SK-N-MC (cell line): Measurements from ENCODE around the gene S1PR4.
"Not testable (repeated sequence)": the region's sequence is repeated elsewhere in the genome, so short reads cannot be mapped to it uniquely, and the experiment has no call there.

Experiments
- DNase-seq: peaks from one replicate; pipeline ENCODE4 v3.0.0-alpha.2; 2011; ENCODE audit warnings: low read depth, low spot score
- H3K27ac ChIP-seq: fragments of 200-600 bp; sonication (generic); 2 replicates; pipeline ENCODE4 v1.5.1; 2016; ENCODE audit warnings: mixed run types
- H3K36me3 ChIP-seq: fragments of 200-600 bp; sonication (generic); 2 replicates; pipeline ENCODE4 v1.6.1; 2017; ENCODE audit warnings: antibody characterized with exemption, low read length, mixed read lengths; ENCODE audit not compliant: insufficient read depth
- H3K4me3 ChIP-seq: fragments of 200-600 bp; sonication (generic); 2 replicates; pipeline ENCODE4 v1.5.1; 2016
- H3K9ac ChIP-seq: fragments of 200-600 bp; sonication (generic); 2 replicates; pipeline ENCODE4 v1.8.0; 2017; ENCODE audit warnings: mixed run types, mixed read lengths; ENCODE audit not compliant: insufficient read length
- H3K9me3 ChIP-seq: fragments of 200-600 bp; sonication (generic); 2 replicates; pipeline ENCODE4 v1.6.1; 2017; ENCODE audit warnings: low read depth, mild to moderate bottlenecking, antibody characterized with exemption, low read length, moderate library complexity, mixed read lengths
- EZH2 ChIP-seq: fragments of 200-600 bp; sonication (generic); IDR thresholded peaks from one replicate; pipeline ENCODE4 v1.6.1; 2017; ENCODE audit warnings: antibody characterized with exemption
- FOXP2 ChIP-seq: optimal IDR thresholded peaks from 2 replicates; pipeline ENCODE3; 2011; ENCODE audit warnings: mild to moderate bottlenecking, moderate library complexity; ENCODE audit not compliant: insufficient read depth; ENCODE audit errors: extremely low read length, control extremely low read depth
- POLR2AphosphoS5 ChIP-seq: IDR thresholded peaks from 2 replicates; pipeline ENCODE4 v1.6.1; 2012; ENCODE audit warnings: mild to moderate bottlenecking, low read depth, low read length, borderline replicate concordance

The S1PR4 gene

DNA sequence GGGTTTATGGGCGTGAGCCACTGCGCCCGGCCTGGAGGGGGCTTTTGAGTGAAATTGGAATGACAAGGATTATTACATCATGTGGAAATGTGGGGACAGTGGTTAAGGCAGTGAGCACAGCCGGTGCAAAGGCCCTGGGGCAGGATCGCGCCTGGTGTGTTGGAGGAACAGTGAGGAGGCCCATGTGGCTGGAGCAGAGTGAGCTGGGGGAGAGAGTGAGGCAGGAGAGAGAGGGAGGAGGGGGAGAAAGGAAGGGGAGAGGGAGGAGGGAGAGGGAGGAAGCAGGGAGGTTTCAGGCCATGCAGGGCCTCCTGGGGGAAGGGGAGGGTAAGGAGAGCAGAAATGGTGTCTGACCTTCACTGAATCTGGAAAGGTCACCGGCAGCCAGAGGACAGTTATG, 34.6 kb downstream of the S1PR4 start:
- H3K9me3 ChIP-seq, result no peaks in the 10 kb centered on the region
- no peak overlapping the region for H3K9ac ChIP-seq
- no peak for TF ChIP-seq FOXP2
- no peak overlapping the region for H3K27ac ChIP-seq
- no peak overlapping the region for H3K4me3 ChIP-seq
- H3K36me3 ChIP-seq, result peaks cover under 1% of the 10 kb centered on the region; the same call in 1 of the 2 replicates
- no peak for DNase-seq

DNA sequence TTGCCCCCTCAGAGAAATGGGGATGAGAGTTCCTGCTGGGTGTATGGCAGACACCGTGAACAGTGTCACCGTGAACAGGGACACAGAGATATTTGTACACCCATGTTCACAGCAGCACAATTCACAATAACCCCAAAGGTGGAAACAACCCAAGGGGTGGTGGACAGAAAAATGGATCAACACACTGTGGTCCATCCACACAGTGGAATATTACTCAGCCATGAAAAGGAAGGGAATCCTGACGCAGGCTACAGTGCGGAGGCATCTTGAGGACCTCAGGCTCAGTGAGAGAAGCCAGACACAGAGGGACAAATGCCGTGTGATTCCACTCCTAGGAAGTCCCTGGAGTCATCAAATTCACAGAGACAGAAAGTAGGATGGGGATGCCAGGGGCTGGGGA, 38.3 kb downstream of the S1PR4 start:
- no peak overlapping the region for H3K4me3 ChIP-seq
- H3K9ac ChIP-seq, result no peak overlapping the region
- H3K36me3 ChIP-seq, result no peaks in the 10 kb centered on the region
- no peak for DNase-seq
- no peak overlapping the region for H3K27ac ChIP-seq
- TF ChIP-seq EZH2 (no peak), POLR2AphosphoS5 (no peak), FOXP2 (no peak)
- H3K9me3 ChIP-seq, result no peaks in the 10 kb centered on the region

DNA sequence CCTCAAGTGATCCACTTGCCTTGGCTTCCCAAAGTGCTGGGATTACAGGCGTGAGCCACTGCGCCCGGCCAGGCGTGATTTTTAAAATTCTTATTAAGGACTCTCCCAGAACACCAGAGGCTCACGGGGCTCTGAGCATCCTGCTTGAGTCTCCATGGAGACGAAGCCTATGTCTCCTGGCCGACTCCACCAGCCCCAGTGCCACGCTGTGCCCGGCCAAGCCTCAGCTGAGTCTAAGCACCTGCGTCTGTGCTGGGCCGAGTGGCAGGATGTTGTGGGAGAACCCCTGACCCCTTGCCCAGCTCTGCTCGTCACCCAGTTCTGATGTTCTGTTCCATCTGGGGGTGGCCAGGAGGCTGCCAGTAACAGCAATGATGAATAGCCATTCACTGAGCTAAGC, 42.0 kb downstream of the S1PR4 start:
- no peaks in the 10 kb centered on the region for H3K36me3 ChIP-seq
- H3K9me3 ChIP-seq, result no peaks in the 10 kb centered on the region
- DNase-seq, result no peak
- H3K4me3 ChIP-seq, result no peak overlapping the region
- no peak overlapping the region for H3K27ac ChIP-seq
- no peak for TF ChIP-seq POLR2AphosphoS5
- TF ChIP-seq EZH2, result no peak
- TF ChIP-seq FOXP2, result no peak
- no peak overlapping the region for H3K9ac ChIP-seq

DNA sequence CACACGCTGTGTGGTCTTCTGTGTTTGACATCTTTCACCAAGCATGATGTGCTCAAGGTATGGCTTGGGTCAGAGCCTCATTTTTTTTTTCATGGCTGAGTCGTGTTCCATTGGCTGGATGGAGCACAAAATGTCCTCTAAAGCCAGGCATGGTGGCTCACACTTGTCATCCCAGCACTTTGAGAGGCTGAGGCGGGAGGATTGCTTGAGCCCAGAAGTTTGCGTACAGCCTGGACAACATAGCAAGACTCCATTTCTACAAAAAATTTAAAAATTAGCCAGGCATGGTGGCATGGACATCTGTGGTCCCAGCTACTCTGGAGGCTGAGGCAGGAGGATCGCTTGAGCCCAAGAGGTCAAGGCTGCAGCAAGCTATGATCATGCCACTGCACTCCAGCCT, 43.0 kb downstream of the S1PR4 start:
- not testable (repeated sequence) for H3K9me3 ChIP-seq, H3K27ac ChIP-seq, H3K36me3 ChIP-seq, DNase-seq, H3K4me3 ChIP-seq, H3K9ac ChIP-seq

DNA sequence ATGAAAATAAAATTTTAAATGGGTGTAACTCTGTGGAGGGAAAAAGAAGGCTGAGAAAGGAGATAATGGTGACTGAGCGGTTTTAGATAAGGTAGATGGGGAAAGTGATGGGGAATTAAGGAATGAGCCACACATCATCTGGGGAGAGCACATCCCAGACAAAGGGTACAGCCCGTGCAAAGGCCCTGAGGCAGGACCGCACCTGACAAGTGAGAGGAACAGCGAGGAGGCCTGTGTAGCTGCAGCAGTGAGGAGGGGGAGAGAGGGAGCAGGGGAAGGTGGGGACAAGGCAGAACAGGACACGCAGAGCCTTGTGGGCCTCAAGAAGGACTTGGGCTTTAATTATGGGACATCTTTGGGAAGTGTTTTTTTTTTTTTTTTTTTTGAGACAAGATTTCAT, 44.1 kb downstream of the S1PR4 start:
- Histone ChIP-seq H3K9me3 (no peaks in the 10 kb centered on the region), H3K4me3 (no peak overlapping the region), H3K9ac (no peak overlapping the region), H3K27ac (no peak overlapping the region), H3K36me3 (no peaks in the 10 kb centered on the region)
- TF ChIP-seq EZH2 (no peak), POLR2AphosphoS5 (no peak), FOXP2 (no peak)
- DNase-seq, result no peak

DNA sequence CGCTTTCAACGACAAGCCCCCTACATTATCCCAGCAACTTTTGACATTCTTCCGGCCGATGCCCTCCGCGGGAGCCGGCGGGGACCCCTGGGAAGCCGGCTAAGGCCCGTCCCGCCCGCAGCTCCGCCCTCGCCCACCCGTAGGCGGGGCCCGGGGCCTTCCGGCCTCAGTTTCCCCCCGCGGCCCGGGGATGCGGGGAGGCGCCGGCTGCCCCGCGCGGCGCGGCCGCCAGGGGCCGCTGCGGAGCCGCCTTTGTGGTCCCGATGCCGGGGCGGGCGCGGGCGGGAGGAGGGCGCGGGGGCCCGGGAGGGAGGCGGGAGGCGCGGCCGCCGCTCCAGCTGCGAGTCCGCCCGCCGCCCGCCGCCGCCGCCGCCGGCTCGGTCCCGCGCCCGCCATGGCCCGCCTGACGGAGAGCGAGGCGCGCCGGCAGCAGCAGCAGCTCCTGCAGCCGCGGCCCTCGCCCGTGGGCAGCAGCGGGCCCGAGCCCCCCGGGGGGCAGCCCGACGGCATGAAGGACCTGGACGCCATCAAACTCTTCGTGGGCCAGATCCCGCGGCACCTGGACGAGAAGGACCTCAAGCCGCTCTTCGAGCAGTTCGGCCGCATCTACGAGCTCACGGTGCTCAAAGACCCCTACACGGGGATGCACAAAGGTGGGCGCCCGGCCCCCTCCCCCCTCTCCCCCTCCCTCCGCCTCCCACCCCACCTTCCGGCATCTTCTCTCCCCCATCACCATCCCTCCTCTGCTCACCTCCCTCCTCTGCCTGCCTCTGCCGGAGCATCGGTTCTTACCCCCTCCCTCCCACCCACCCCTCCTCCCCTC, 46.0 kb downstream of the S1PR4 start, which contains the start of gene CELF5:
CELF5 (plus strand) TSS at position 316 of the 823 bp plus-strand sequence; CDS start at position 395, 79 bp downstream.
- Histone ChIP-seq H3K27ac (no peak within 1 kb of the TSS), H3K36me3 (no peaks in the 10 kb centered on the region), H3K9me3 (no peaks in the 10 kb centered on the region), H3K4me3 (peak within 1 kb of the TSS; percentile 49), H3K9ac (no peak within 1 kb of the TSS)
- DNase-seq, result no peak
- TF ChIP-seq POLR2AphosphoS5 (no peak), FOXP2 (no peak), EZH2 (no peak)

DNA sequence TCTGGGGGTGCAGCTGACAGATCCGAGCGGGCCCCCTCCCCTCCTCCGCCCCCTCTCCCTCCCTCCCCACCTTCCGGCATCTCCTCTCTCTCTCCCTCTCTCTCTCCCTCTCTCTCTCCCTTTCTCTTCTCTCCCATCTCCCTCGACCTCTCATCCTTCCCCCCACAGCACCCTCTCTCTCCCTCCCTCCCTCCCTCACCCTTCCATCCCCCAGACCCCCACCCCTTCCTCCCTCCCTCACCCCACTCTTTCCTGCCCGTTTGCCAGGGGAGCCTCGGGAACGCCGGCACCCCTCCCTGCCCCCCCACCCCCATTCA, 46.6 kb downstream of the S1PR4 start:
- DNase-seq, result no peak
- Histone ChIP-seq H3K36me3 (no peaks in the 10 kb centered on the region), H3K9ac (no peak overlapping the region), H3K27ac (no peak overlapping the region), H3K9me3 (no peaks in the 10 kb centered on the region), H3K4me3 (no peak overlapping the region)
- TF ChIP-seq FOXP2 (no peak), POLR2AphosphoS5 (no peak), EZH2 (no peak)

DNA sequence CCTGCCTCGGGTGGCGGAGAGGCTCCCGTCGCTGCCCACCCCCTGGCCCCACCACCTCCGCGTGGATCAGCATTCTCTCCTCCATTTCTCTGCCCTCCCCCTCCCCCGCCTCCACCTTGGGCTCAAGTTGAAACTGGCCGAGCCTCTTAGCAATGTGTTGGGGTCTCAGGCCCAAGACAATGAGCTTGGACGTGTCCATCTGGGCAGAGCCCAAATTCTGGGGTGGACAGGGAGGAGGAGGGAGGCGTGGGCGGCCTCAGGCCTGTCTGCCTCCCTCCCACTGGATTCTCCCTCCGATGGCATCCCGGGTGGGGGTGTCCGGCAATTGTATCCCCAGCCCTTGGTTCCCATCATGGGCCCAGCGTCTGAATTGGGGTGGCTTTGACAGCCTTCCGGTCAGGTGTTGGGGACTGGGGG, 47.1 kb downstream of the S1PR4 start:
- Histone ChIP-seq H3K27ac (no peak overlapping the region), H3K9me3 (no peaks in the 10 kb centered on the region), H3K9ac (no peak overlapping the region), H3K4me3 (no peak overlapping the region), H3K36me3 (no peaks in the 10 kb centered on the region)
- no peak for TF ChIP-seq POLR2AphosphoS5
- no peak for TF ChIP-seq EZH2
- no peak for TF ChIP-seq FOXP2
- no peak for DNase-seq

DNA sequence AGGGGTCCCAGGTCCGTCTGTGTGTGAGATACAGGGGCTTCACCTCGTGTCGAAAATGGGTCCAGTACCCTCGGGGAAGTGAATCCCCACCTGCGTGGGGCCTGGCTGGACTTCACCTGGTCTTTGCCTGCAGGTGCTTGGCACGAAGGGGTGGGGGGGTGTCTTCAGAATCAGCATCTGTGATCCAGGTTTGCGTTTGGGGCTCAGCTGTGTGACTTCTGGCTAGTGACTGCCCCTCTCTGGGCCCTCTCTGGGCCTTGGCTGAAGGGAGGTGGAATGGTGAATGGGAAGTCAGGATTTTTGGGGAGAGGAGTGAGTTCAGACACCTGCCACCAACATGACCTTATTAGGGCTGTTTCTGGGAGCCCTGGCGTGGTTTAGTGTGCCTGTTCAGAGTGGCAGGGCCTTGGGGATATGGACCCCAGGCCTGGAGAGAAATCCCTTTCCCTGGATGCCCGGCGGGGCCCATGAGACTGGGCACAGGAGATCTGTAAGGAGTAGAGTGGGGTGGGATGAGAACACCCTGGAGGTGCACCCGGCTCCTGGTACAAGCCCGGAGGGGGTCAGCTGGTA, 48.6 kb downstream of the S1PR4 start:
- no peak overlapping the region for H3K4me3 ChIP-seq
- no peaks in the 10 kb centered on the region for H3K9me3 ChIP-seq
- no peak overlapping the region for H3K9ac ChIP-seq
- no peak overlapping the region for H3K27ac ChIP-seq
- DNase-seq, result no peak
- no peaks in the 10 kb centered on the region for H3K36me3 ChIP-seq
- TF ChIP-seq FOXP2 (no peak), EZH2 (no peak), POLR2AphosphoS5 (no peak)
